Thyroid gland (tissue), 4 donors: Measurements from ENCODE around the gene DIP2C. TPM values are rescaled to one million over a fixed set of nuclear protein-coding genes. Genes with fewer than 3 reads are reported as not detected.

Experiments used
- DNase-seq, 2 donors: peaks; one replicate each; pipeline ENCODE4 v3.0.0-alpha.2; 2019
- H3K27ac ChIP-seq, 3 donors: fragments of 200-600 bp; sonication (generic); 1 replicate in 2 of 3; 2 replicates in 1 of 3; pipeline ENCODE4 v1.5.1; 2016 to 2019; ENCODE audit warnings: mild to moderate bottlenecking in 1 of 3, moderate library complexity in 1 of 3
- H3K27me3 ChIP-seq: fragments of 200-600 bp; sonication (generic); one replicate; pipeline ENCODE4 v1.5.1; 2019
- H3K36me3 ChIP-seq, 2 donors: fragments of 200-600 bp; sonication (generic); one replicate each; pipeline ENCODE4 v1.5.1; 2016 to 2019
- H3K4me1 ChIP-seq, 2 donors: fragments of 200-600 bp; sonication (generic); one replicate each; pipeline ENCODE4 v1.5.1; 2017 to 2019
- H3K4me3 ChIP-seq, 3 donors: fragments of 200-600 bp; sonication (generic); replicated peaks in 1 of 3; 1 replicate in 2 of 3; 2 replicates in 1 of 3; pipeline ENCODE4 v1.5.1; 2016; ENCODE audit warnings: mild to moderate bottlenecking in 1 of 3
- H3K9me3 ChIP-seq: fragments of 200-600 bp; sonication (generic); one replicate; pipeline ENCODE4 v1.5.1; 2017
- CTCF ChIP-seq, 6 experiments: fragments of 200-600 bp in 3 of 6; fragments of 450-650 bp in 3 of 6; sonication (generic) in 3 of 6; IDR thresholded peaks; one replicate each; pipeline ENCODE4 v1.5.1; 2016 to 2019; ENCODE audit warnings: antibody characterized with exemption in 6 of 6, mild to moderate bottlenecking in 2 of 6, inconsistent platforms in 1 of 6, moderate library complexity in 1 of 6
- POLR2A ChIP-seq, 2 donors: fragments of 450-650 bp; IDR thresholded peaks; one replicate each; pipeline ENCODE4 v1.6.1; 2017; ENCODE audit warnings: antibody characterized with exemption in 2 of 2, mild to moderate bottlenecking in 2 of 2, moderate library complexity in 1 of 2
- WGBS, 2 donors: methylation state at CpG; one replicate each; pipeline ENCODE4 v1.1.5; 2017; 5-methylcytosine and 5-hydroxymethylcytosine counted together
- intact Hi-C: fragments of 100-400 bp; cut with DNase I; formaldehyde crosslinking; loops from one replicate; pipeline ENCODE4 v1.15.1; 2023
- total RNA-seq, 4 donors: library from RNA; depleted of rRNA; stranded (reverse); fragments of >200 nt; gene quantifications; one replicate each; pipeline ENCODE4 v1.2.3, GENCODE V29; 2016

DIP2C gene
- total RNA-seq, 4 donors from 2014 or later: 11.4 to 14.6 (median 12.3) TPM

DNA sequence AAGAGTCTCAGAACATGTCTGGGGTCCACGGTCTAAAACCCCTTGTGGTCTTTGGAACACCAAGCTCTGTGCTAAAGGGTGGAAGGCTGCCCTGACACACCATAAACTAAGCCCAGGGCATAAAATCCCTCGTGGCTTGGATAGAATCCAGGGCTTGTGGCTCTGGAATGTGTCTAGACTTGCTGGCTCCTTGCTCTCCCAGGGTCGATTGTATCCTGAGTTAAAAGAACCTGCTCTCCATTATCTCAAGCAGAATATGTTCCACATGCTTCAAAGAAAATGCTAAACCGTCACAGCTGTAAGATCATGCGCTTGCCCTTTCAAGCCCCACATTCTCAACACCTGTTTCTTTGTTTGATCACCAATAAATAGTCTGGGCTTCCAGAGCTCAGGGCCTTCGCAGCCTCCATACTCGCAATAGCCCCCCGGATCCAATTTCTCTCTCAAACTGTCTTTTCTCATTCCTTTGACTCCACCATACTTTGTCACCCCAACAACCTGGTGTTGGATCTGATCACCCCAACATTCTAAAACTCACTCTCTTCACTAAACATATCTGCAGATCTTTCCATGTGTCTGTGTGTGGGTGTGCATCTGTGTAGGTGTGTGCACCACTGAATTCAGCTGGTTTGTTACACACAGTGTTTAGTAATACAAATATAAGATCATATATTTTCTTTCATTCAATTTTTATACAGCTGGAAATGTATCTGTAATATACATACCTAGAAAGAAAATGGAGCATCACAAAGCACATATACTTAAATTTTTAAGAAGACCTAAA, 315.8 kb downstream of the DIP2C start:
- Histone ChIP-seq H3K27me3 (no peaks in the 10 kb centered on the region), H3K4me3 (no peak overlapping the region), H3K4me1 (peaks cover 20 to 34% of the 10 kb centered on the region in 2 donors), H3K9me3 (no peaks in the 10 kb centered on the region), H3K27ac (peak overlapping the region; percentile 84 to 90 (median 89)), H3K36me3 (no peaks in the 10 kb centered on the region)
- no peak for TF ChIP-seq CTCF (IDR thresholded peaks at IDR 0.05)
- TF ChIP-seq POLR2A (IDR thresholded peaks at IDR 0.05): peak in 1 of 2 donors; percentile 9
- intact Hi-C loops: no loop called here
- WGBS, 2 donors: 42 to 45% methylated on average over 8 of the region's 8 CpGs
- DNase-seq: peak; percentile 89 to 90

DNA sequence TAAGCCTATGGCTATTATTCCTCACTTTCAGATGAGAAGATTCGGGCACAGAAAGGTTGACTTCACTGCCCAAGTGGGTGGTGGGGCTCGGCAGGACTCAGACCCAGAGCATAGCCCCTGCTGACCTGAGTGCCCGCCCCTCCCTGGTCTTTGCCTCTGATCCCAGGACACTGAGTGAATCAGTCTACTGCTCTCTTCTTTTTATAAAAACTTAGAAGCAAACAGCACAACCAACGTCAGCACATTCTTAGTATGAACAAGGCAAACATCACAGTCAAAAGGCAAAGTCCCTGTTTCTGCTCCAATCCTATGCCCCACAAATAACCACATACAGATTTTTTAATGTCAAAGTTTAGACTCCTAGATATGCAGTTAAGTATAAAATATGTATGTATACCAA, 316.5 kb downstream of the DIP2C start:
- Histone ChIP-seq H3K4me1 (peaks cover 20 to 34% of the 10 kb centered on the region in 2 donors), H3K27ac (peak overlapping the region; percentile 81 to 90 (median 89)), H3K27me3 (no peaks in the 10 kb centered on the region), H3K9me3 (no peaks in the 10 kb centered on the region), H3K4me3 (no peak overlapping the region), H3K36me3 (no peaks in the 10 kb centered on the region)
- intact Hi-C loops: no loop called here
- TF ChIP-seq POLR2A (IDR thresholded peaks at IDR 0.05): peak in 1 of 2 donors; percentile 42
- TF ChIP-seq CTCF (IDR thresholded peaks at IDR 0.05): no peak
- DNase-seq: peak; percentile 45 to 52
- 45 to 61% methylated on average over 4 of the region's 4 CpGs for WGBS, 2 donors

- no peaks in the 10 kb centered on the region for H3K36me3 ChIP-seq
- H3K4me3 ChIP-seq: no peak overlapping the region
- intact Hi-C loops: no loop called here
- no peak for TF ChIP-seq CTCF (IDR thresholded peaks at IDR 0.05)
- TF ChIP-seq POLR2A (IDR thresholded peaks at IDR 0.05): no peak
- no peaks in the 10 kb centered on the region for H3K27me3 ChIP-seq
- peak overlapping the region; percentile 81 to 90 (median 89) for H3K27ac ChIP-seq
- peaks cover 20 to 34% of the 10 kb centered on the region in 2 donors for H3K4me1 ChIP-seq
- no peaks in the 10 kb centered on the region for H3K9me3 ChIP-seq
- DNase-seq: no peak
- 86 to 91% methylated on average over 14 to 17 of the region's 17 CpGs for WGBS, 2 donors
Measured at GRCh38 chr10:372566-372965, 316.9 kb downstream of the DIP2C start.

GRCh38 chr10:371515-371914, 318.0 kb downstream of the DIP2C start:
- Histone ChIP-seq H3K27me3 (no peaks in the 10 kb centered on the region), H3K4me1 (peaks cover 20 to 37% of the 10 kb centered on the region in 2 donors), H3K36me3 (no peaks in the 10 kb centered on the region), H3K27ac (peak overlapping the region in 2 of 3 donors; percentile 25 to 90), H3K9me3 (no peaks in the 10 kb centered on the region), H3K4me3 (no peak overlapping the region)
- intact Hi-C loops: no loop called here
- TF ChIP-seq CTCF (IDR thresholded peaks at IDR 0.05): no peak
- no peak for TF ChIP-seq POLR2A (IDR thresholded peaks at IDR 0.05)
- no peak for DNase-seq
- WGBS, 2 donors: 95 to 96% methylated on average over 11 of the region's 13 CpGs

DNA sequence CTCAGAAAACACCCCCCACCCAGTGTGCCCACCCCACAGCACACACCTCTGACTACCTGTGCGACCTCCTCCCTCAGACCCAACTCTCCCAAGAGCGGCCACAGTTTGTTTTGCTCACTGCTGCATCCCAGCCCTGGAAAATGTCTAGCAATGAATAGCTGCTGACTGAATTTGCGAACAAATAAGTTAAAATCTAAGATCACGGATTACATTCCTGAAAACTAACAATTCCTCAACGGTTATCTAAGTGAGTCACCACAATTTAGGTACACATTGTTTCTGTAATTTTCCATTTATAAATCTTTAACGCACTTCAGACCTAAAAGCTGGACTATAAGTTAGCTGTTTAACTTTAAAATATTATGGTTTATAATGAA, 319.0 kb downstream of the DIP2C start:
- Histone ChIP-seq H3K4me1 (peaks cover 25 to 46% of the 10 kb centered on the region in 2 donors), H3K4me3 (no peak overlapping the region), H3K27me3 (no peaks in the 10 kb centered on the region), H3K9me3 (no peaks in the 10 kb centered on the region), H3K36me3 (no peaks in the 10 kb centered on the region), H3K27ac (peak overlapping the region in 2 of 3 donors; percentile 4 to 25)
- DNase-seq: no peak
- intact Hi-C loops: no loop called here
- WGBS, 2 donors: 83 to 94% methylated on average over 6 of the region's 6 CpGs
- TF ChIP-seq CTCF (IDR thresholded peaks at IDR 0.05): no peak
- no peak for TF ChIP-seq POLR2A (IDR thresholded peaks at IDR 0.05)
